ENCODE data around the gene PLLP. TPM values are rescaled to one million over a fixed set of nuclear protein-coding genes. Genes with fewer than 3 reads are reported as not detected.
A peak's percentile ranks its signal among the peaks of the same experiment; 100 is the strongest.

Gene PLLP
- total and polyA plus RNA-seq, 9 of the 15 experiments (the other 6 are each of a cell fraction or from before 2014, with no cell fraction given), result 0.09 to 0.96 (median 0.27) TPM

DNA sequence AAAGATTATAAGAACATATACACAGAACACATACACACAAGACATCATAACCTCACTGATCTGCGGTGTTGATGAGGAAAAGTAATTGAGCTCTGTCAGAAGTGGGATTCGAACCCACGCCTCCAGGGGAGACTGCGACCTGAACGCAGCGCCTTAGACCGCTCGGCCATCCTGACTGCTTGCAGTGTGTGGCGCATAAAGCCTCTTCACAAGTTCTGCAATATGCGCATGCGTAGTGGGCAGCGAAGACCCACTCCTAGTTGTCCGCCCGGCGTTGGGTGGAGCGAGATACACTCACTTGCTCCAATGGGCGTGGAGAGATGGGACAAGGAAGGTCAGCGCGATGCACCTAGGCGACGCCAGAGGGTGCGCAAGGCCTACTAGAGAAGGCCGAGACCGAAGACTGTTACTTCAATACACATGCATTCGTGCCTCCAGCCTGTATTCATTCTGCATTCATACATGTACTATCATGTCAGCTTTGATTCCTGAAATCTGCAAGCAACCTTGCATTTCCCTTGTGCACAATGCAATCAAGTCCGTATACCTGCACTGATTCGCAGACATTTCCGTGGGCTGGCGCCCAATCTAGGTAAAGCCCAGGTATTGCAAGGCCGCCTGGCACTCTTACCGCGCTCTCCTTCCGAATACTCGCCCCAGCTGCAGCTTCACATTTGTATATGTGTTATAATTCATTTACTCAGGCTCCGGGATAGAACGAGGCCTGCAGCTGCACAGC is 16.1 kb upstream of the PLLP start (continued):
- TF ChIP-seq HDAC6 (IDR thresholded peaks at IDR 0.05; ENCODE audit: low read depth, low read length), result peak; percentile 64; the same call in 1 of the 2 replicates
- TF ChIP-seq, protein P1, sequence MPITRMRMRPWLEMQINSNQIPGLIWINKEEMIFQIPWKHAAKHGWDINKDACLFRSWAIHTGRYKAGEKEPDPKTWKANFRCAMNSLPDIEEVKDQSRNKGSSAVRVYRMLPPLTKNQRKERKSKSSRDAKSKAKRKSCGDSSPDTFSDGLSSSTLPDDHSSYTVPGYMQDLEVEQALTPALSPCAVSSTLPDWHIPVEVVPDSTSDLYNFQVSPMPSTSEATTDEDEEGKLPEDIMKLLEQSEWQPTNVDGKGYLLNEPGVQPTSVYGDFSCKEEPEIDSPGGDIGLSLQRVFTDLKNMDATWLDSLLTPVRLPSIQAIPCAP (CRISPR knock-in tag; IDR thresholded peaks at IDR 0.05; ENCODE audit: borderline replicate concordance), result no peak
- TF ChIP-seq MITF (IDR thresholded peaks at IDR 0.05), result no peak; the same call in 1 of the 2 replicates
- peak; percentile 3; the same call in 1 of the 2 replicates for TF ChIP-seq ADNP (tag; IDR thresholded peaks at IDR 0.05)
- no peak for TF ChIP-seq ZNF449 (CRISPR knock-in tag; IDR thresholded peaks at IDR 0.05)
- TF ChIP-seq ESRRA (IDR thresholded peaks at IDR 0.05; ENCODE audit: borderline replicate concordance, low read depth), result peak; percentile 83
- TF ChIP-seq ZNF347 (CRISPR knock-in tag; IDR thresholded peaks at IDR 0.05; ENCODE audit: low read depth), result no peak
- TF ChIP-seq BMI1 (IDR thresholded peaks at IDR 0.05; ENCODE audit: low read length), result no peak
- peak; percentile 50 for TF ChIP-seq FIP1L1 (IDR thresholded peaks at IDR 0.05; ENCODE audit: low read depth, low read length, poor library complexity, severe bottlenecking)
- TF ChIP-seq ARID2 (IDR thresholded peaks at IDR 0.05), result peak; percentile 87; the same call in 1 of the 2 replicates
- TF ChIP-seq SMARCC2 (IDR thresholded peaks at IDR 0.05; ENCODE audit: low read depth), result no peak
- no peak for TF ChIP-seq SAP30 (IDR thresholded peaks at IDR 0.05; ENCODE audit: borderline replicate concordance, insufficient read depth, low read depth, low read length, poor library complexity, severe bottlenecking)
- TF ChIP-seq TRIM25 (IDR thresholded peaks at IDR 0.05; ENCODE audit: borderline replicate concordance), result no peak
- no peak for TF ChIP-seq ZNF263 (CRISPR knock-in tag; IDR thresholded peaks at IDR 0.05; ENCODE audit: borderline replicate concordance)
- TF ChIP-seq SP1 (CRISPR knock-in tag; IDR thresholded peaks at IDR 0.05), result peak; percentile 97
- TF ChIP-seq KDM2B (CRISPR knock-in tag; IDR thresholded peaks at IDR 0.05), result no peak
- TF ChIP-seq SETDB1 (IDR thresholded peaks at IDR 0.05; ENCODE audit: low read length), result peak; percentile 80
- peak in 1 of 2 experiments; percentile 98; a peak in 2 of 4 replicates for TF ChIP-seq HDAC1 (IDR thresholded peaks at IDR 0.05)
- TF ChIP-seq, protein P2, sequence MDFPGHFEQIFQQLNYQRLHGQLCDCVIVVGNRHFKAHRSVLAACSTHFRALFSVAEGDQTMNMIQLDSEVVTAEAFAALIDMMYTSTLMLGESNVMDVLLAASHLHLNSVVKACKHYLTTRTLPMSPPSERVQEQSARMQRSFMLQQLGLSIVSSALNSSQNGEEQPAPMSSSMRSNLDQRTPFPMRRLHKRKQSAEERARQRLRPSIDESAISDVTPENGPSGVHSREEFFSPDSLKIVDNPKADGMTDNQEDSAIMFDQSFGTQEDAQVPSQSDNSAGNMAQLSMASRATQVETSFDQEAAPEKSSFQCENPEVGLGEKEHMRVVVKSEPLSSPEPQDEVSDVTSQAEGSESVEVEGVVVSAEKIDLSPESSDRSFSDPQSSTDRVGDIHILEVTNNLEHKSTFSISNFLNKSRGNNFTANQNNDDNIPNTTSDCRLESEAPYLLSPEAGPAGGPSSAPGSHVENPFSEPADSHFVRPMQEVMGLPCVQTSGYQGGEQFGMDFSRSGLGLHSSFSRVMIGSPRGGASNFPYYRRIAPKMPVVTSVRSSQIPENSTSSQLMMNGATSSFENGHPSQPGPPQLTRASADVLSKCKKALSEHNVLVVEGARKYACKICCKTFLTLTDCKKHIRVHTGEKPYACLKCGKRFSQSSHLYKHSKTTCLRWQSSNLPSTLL (IDR thresholded peaks at IDR 0.05), result peak; percentile 82; the same call in 1 of the 2 replicates
- TF ChIP-seq STAG1 (CRISPR knock-in tag; IDR thresholded peaks at IDR 0.05; ENCODE audit: borderline replicate concordance), result peak; percentile 50; the same call in 1 of the 2 replicates

Data from K562 (cell line).